ENCODE results near the gene SFI1.
"Not testable (repeated sequence)": the region's sequence is repeated elsewhere in the genome, so short reads cannot be mapped to it uniquely, and the experiment has no call there.

Gene SFI1

GRCh38 chr22:31544481-31545480 is 48.4 kb downstream of the SFI1 start:
- DNase-seq (ENCODE audit: low read depth), result no peak

GRCh38 chr22:31550871-31551370 is 54.6 kb downstream of the SFI1 start:
- DNase-seq (ENCODE audit: low read depth), result no peak

GRCh38 chr22:31556627-31557203 is 60.4 kb downstream of the SFI1 start:
- peak; percentile 14 for DNase-seq (ENCODE audit: low read depth)

DNA sequence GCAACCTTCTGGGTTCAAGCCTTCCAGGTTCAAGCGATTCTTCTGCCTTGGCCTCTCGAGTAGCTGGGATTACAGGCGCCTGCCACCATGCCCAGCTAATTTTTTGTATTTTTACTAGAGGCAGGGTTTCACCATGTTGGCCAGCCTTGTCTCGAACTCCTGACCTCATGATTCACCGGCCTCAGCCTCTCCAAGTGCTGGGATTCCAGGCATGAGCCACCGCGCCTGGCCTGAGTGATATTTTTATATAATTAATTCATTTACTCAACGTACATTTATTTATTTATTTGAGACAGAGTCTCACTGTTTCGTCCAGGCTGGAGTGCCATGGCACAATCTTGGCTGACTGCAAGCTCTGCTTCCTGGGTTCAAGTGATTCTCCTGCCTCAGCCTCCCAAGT is 62.2 kb downstream of the SFI1 start:
- not testable (repeated sequence) for DNase-seq (ENCODE audit: low read depth)

DNA sequence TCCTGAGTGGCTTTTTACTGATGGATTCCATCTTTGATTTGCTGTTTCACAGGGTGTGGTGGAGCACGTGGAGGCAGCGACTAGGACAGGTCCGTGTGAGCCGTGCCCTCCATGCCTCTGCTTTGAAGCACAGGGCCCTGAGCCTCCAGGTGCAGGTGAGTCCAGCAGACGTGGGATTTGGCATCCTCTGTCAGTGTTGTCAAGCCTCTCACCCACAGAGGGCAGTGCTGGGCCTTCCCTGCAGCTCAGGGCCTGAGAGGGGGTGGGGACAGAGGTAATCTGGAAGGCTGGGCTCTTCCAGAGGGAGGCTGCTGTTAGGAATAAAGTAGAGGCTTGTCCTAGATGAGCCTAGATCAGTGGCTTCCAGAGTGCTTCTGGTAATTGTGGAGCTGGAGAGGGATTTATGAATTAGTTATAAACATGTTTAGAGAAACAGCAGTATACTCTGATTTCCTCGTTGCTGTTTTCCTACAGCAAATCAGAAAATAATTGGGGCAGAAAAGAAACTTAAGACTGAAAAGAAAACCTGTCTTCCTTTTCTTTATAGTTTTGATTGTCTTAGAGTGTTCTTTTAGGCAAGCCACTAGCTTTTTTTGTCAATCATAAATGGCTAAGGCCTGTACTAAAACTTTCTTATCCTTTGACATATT is 65.0 kb downstream of the SFI1 start:
- peak; percentile 44 for DNase-seq (ENCODE audit: low read depth)

DNA sequence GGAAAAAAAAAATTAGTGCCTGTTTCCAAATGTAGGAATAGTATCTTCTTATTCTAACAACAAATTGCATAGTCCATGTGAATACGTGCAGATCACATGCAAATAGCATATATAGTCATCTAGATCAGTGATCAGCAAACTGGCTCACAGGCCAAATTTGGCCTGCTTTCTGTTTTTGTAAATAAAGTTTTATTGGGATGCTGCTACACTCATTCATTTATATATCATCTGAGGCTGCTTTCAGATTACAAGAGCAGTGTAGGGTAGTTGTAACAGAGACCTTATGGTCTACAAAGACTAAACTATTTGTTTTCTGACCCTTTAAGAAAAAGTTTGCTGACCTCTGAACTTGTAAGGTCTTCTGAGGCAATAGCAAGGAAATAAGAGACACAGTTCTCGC is 65.6 kb downstream of the SFI1 start:
- DNase-seq (ENCODE audit: low read depth), result no peak

DNA sequence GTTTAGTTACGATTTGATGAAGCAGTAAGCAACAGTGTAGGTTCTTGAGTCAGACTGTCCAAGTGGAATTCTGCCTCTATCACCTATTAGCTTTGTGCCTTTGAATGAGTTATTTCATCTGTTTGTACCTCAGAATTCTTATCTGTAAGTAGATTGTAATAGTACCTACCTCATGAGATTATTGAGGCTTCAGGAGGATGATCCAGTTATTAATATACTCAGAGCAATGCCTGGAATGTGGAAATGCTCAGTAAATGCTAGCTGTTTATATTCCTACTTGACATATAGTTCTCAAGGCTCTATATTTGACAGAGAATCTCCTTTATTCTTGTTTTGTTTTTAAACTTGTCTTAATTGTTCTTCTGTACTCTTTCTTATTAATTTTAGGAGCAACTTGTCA is 70.1 kb downstream of the SFI1 start:
- no peak for DNase-seq (ENCODE audit: low read depth)

GRCh38 chr22:31567196-31567595 is 70.9 kb downstream of the SFI1 start:
- DNase-seq (ENCODE audit: low read depth), result no peak

GRCh38 chr22:31567702-31568101 is 71.4 kb downstream of the SFI1 start:
- no peak for DNase-seq (ENCODE audit: low read depth)

- no peak for DNase-seq (ENCODE audit: low read depth)
Observed at GRCh38 chr22:31569126-31569525, 72.8 kb downstream of the SFI1 start.

- no peak for DNase-seq (ENCODE audit: low read depth)
Observed at GRCh38 chr22:31572939-31573338, 76.6 kb downstream of the SFI1 start.

- DNase-seq (ENCODE audit: low read depth), result no peak
Observed at GRCh38 chr22:31574055-31574670, 77.8 kb downstream of the SFI1 start.

GRCh38 chr22:31575190-31575589 is 78.9 kb downstream of the SFI1 start:
- DNase-seq (ENCODE audit: low read depth), result no peak

GRCh38 chr22:31577711-31578110 is 81.4 kb downstream of the SFI1 start:
- no peak for DNase-seq (ENCODE audit: low read depth)

- no peak for DNase-seq (ENCODE audit: low read depth)
Observed at GRCh38 chr22:31578171-31578570, 81.8 kb downstream of the SFI1 start.

DNA sequence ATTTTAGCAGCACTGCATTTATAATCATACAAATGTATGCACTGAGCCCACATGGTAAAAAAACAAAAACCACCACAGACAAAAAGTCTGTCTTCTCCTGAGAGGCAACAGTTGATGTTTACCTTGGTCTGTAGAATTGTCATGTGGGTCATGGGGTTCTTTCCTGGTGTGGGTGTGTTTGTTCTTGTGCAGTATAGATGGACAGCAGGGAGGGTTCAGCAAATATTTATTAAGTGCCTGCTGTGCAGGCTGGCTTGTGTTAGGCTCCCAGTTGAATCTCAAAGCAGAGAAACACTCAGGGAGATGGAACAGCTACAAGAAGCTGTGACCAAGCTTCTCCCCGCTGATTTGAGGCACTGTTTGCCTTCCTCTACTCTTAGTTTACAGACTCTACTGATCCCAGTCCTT is 83.5 kb downstream of the SFI1 start:
- no peak for DNase-seq (ENCODE audit: low read depth)

- peak; percentile 5 for DNase-seq (ENCODE audit: low read depth)
Observed at GRCh38 chr22:31583861-31584485, 87.6 kb downstream of the SFI1 start.

- no peak for DNase-seq (ENCODE audit: low read depth)
Observed at GRCh38 chr22:31584804-31585160, 88.4 kb downstream of the SFI1 start.

DNA sequence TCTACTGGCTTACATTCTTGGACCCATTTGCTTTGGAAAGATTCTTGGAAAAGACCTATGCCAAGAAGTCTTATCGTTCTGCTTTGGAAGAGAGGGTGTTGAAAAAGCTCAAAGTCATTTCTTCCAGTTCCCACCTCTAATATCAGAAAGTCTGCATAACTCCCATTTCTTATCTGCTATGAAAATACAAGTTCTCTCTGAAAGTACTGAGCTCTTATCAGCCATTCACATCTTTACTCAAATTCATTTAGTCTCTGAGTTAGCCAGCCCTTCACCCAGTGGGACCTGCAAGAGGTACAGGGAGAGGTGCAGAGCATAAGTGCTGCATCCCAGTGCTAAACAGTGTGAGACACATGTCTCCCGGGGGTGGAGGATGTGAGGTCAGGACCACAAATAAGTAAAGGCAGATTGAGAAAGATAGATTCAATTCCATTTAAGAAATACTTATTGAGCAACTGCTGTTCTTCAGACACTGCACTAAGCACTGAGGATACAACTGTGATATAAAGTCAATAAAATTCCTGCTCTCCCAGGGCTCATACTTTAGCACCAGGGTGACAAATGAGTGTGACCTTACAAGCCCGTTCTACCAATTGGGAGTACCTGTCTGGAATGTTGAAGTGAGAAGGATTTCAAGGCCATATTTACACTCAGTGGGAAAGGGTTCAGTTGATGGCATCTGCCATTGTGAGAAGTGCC is 89.0 kb downstream of the SFI1 start:
- DNase-seq (ENCODE audit: low read depth), result peak; percentile 10

- no peak for DNase-seq (ENCODE audit: low read depth)
Observed at GRCh38 chr22:31586137-31586920, 90.0 kb downstream of the SFI1 start.

Measured in GM04504 (cell line).